ENCODE data around the gene SPEN.

The SPEN gene

GRCh38 chr1:15849775-15850324 is 2.3 kb downstream of the SPEN start:
- TF ChIP-seq POLR2AphosphoS5 (IDR thresholded peaks at IDR 0.05; ENCODE audit: low read depth, low read length) (no peak), REST (IDR thresholded peaks at IDR 0.05; ENCODE audit: insufficient read depth in 1 of 2, low read depth in 2 of 2, low read length in 2 of 2) (no peak), TAF1 (IDR thresholded peaks at IDR 0.05; ENCODE audit: borderline replicate concordance, insufficient read depth, low read length) (no peak), SIN3A (IDR thresholded peaks at IDR 0.05; ENCODE audit: borderline replicate concordance, insufficient read depth, low read length) (peak; percentile 64; the same call in 1 of the 2 replicates), FOXP2 (optimal IDR thresholded peaks at IDR 0.05; ENCODE audit: borderline replicate concordance, extremely low read depth, extremely low read length, insufficient read depth) (no peak)

DNA sequence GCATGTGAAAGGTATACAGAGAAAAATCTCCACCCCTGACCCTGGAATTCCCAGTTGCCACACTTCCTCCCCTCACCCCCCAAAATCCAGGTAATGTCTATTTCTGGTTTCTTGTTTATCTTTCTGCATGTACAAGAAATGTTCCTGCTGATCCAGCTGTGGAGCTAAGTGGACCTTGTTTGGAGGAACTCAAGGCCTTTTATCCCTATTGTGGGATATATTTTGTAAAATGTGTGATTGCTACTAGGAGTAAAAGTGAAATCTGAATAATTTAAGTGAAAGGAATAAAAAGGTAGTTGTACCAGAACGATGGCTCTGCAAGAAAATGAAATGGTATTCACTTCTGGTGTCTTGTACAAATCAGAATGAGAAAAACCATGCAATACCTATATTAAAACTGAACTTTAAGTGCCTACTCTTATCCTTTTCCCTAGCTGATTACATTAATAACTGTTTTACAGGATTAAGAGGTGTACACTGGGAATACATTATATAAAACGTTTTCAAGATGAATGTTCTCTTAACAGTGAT is 3.0 kb downstream of the SPEN start:
- TF ChIP-seq POLR2AphosphoS5 (IDR thresholded peaks at IDR 0.05; ENCODE audit: low read depth, low read length) (no peak), TAF1 (IDR thresholded peaks at IDR 0.05; ENCODE audit: borderline replicate concordance, insufficient read depth, low read length) (no peak), REST (IDR thresholded peaks at IDR 0.05; ENCODE audit: insufficient read depth in 1 of 2, low read depth in 2 of 2, low read length in 2 of 2) (no peak), SIN3A (IDR thresholded peaks at IDR 0.05; ENCODE audit: borderline replicate concordance, insufficient read depth, low read length) (no peak), FOXP2 (optimal IDR thresholded peaks at IDR 0.05; ENCODE audit: borderline replicate concordance, extremely low read depth, extremely low read length, insufficient read depth) (no peak)

DNA sequence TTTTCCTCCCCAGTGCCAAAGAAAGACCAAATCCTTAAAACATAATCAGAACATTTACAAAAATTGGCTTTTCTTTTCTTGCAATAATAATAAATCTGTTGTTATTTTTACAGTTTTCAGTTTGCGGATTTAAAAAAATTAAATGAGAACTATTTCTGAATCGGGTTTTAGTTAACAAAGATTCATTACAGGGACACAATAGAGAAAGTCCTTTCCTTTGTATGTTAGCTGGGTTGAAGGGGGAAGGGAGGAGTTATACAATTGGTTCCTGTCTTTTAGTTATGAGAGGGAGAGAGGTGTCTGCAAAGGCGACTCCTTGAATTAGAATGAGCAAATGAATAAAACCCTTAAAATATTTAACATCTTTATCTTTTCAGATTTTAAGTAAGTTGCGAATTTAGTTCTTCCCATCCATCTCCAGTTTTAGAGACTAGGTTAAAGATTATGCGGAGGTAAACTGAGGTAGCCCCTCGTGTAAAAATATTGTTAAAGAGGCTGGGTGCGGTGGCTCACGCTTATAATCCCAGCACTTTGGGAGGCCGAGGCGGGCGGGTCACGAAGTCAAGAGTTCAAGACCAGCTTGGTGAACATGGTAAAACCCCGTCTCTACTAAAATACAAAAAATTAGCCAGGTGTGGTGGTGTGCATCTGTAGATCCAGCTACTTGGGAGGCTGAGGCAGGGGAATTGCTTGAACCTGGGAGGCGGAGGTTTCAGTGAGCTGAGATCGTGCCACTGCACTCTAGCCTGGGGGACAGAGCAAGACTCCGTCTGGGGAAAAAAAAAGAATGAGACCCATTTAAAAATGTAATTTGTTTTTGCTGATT is 3.9 kb downstream of the SPEN start:
- TF ChIP-seq SIN3A (IDR thresholded peaks at IDR 0.05; ENCODE audit: borderline replicate concordance, insufficient read depth, low read length): no peak
- TF ChIP-seq REST (IDR thresholded peaks at IDR 0.05; ENCODE audit: insufficient read depth in 1 of 2, low read depth in 2 of 2, low read length in 2 of 2): no peak
- no peak for TF ChIP-seq FOXP2 (optimal IDR thresholded peaks at IDR 0.05; ENCODE audit: borderline replicate concordance, extremely low read depth, extremely low read length, insufficient read depth)
- no peak for TF ChIP-seq TAF1 (IDR thresholded peaks at IDR 0.05; ENCODE audit: borderline replicate concordance, insufficient read depth, low read length)
- no peak for TF ChIP-seq POLR2AphosphoS5 (IDR thresholded peaks at IDR 0.05; ENCODE audit: low read depth, low read length)

GRCh38 chr1:15852036-15852827 is 4.7 kb downstream of the SPEN start:
- no peak for TF ChIP-seq REST (IDR thresholded peaks at IDR 0.05; ENCODE audit: insufficient read depth in 1 of 2, low read depth in 2 of 2, low read length in 2 of 2)
- no peak for TF ChIP-seq TAF1 (IDR thresholded peaks at IDR 0.05; ENCODE audit: borderline replicate concordance, insufficient read depth, low read length)
- TF ChIP-seq SIN3A (IDR thresholded peaks at IDR 0.05; ENCODE audit: borderline replicate concordance, insufficient read depth, low read length): no peak
- no peak for TF ChIP-seq POLR2AphosphoS5 (IDR thresholded peaks at IDR 0.05; ENCODE audit: low read depth, low read length)
- TF ChIP-seq FOXP2 (optimal IDR thresholded peaks at IDR 0.05; ENCODE audit: borderline replicate concordance, extremely low read depth, extremely low read length, insufficient read depth): no peak

Measured in PFSK-1 (cell line).